ENCODE measurements around the gene UPP2.

UPP2 gene

DNA sequence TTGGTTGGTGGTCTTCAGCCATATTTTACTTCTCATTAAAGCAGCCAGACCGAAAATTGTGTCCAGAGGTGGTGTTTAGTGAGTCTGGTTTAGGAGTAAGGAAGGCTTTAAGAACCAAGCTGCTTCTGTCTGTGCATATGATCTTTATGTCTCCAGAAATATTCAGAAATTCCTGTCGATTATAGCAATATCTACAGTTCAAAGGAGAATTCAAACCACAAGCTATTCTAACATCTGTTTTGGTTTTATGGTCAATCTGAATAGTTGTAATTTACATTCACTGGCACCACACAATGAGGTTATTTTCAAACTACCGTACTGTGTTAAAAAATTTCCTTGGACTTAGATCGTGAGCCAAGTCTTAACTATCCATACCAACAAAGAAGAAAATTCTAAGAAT, 11.3 kb downstream of the UPP2 start:
- DNase-seq: no peak

DNA sequence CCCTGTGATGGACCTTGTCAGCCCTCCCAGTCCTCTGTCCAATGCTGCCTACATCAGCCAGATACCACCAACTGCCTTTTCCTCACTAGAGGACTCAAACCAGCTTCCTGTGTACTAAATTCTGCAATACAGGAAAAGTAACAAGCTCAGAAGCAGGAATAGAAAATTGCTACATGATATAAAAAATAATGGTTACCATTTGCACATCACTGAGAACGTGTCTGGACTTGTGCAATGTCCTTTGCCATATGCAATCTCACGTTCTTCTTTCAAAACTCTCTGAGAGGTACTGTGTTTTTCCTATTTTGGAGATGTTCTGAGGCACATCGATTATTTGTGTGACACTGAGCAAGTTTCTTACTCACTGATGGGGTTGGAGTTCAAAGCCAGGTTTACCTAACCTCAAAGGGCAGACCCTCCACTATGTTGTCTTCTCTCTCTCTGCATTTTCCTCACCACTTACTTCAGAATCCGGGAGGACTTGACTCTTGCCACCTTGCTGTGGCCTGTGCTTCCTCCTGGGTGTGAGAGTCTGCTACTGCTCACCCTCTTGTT, 12.1 kb downstream of the UPP2 start:
- DNase-seq: no peak

GRCh38 chr2:158114516-158114915, 12.8 kb downstream of the UPP2 start:
- DNase-seq: no peak

GRCh38 chr2:158115202-158115767, 13.6 kb downstream of the UPP2 start:
- no peak for DNase-seq

DNA sequence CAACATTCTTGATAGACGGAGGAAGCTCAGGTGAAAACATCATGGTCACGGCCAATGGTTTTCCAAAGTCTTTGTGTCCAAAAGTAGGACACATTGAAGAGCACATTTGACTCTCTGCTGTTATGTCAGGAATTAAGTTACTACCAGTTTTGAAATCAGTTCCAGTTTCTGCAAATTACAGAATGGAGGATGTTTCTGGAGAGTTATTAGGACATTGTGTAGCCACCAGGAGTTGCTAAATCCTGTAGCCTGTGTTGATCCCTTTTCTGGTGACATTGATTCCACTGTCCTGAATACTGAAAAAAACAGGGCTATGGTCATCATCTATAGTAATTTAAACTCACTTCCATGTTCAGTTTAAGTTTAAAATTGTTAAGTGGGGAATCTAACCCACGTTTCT, 15.3 kb downstream of the UPP2 start:
- no peak for DNase-seq

- DNase-seq: no peak
Measured at GRCh38 chr2:158120102-158120501, 18.4 kb downstream of the UPP2 start.

DNA sequence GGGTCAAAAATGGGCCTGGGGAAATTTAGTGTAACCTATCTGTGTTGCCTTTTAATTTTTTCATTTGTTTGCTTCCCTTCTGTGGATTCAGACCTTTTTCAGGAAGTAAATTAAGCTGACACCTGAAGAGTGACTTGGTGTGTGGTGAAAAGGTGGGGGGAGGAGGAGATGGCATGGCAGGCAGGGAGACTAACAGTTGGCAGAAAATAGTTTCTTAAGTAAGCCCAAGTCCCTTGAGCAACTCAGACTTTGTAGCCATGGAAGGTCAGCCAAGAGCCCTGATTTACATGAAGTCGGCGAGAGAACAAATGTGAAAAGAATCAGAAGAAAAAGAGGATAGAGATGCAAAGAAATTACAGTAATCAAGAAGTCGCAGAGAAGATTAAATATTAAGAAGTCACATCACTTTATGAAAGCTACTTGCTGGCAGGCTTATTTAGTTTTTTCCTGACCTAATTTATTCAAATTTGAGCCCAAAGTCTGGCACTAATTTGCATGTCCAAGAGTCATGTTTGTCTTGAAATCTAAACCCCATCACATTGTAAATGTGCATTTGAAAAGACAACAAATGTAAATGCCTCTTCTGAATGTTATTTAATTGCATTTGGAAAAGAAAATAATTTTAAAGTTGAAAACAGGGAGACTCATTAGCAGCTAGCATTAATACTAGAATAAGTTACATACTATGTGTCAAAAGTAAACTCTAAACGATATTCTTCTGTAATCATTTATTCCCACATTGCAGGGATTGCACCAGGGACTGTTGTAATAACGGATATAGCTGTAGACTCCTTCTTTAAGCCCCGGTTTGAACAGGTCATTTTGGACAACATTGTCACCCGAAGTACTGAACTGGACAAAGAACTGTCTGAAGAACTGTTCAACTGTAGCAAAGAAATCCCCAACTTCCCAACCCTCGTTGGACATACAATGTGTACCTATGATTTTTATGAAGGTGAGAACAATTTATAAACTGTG, 19.3 kb downstream of the UPP2 start:
- no peak for DNase-seq

GRCh38 chr2:158124896-158125295, 23.2 kb downstream of the UPP2 start:
- no peak for DNase-seq

DNA sequence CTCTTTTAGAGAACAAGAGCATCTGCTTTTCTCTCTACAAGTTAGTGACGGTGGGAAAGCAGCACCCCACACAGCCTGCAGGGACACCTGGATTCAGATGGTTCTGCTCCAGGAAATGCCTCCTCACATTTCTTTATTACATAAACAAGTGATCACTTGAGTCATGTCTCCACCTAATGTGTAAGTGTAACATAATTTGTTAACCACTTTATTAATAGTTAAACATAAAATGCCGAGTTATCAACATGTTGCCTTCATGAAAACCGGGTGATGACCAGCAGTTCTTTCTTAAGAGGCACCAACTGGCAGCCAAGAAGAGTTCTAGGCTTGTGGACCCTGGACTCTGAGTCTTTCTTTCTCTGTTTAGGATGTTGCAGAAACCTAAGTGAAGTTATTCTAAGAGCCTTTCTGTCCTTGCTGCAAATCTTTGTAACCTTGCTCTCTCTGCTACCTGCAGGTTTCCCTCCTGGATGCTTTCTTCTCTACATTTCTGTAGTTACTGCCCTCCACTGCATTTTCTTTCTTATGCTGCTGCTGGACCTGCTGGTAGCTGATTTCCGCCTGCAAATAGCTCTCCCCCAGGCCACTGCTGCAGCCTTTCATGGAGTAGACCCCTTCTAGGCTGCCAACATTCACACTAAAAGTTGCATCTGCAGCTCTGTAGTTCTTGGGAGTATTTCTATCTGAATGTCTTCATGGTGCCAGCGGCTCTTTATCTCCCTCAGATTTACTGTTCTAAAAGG, 24.3 kb downstream of the UPP2 start:
- no peak for DNase-seq

- DNase-seq: no peak
Measured at GRCh38 chr2:158127380-158127804, 25.7 kb downstream of the UPP2 start.

DNA sequence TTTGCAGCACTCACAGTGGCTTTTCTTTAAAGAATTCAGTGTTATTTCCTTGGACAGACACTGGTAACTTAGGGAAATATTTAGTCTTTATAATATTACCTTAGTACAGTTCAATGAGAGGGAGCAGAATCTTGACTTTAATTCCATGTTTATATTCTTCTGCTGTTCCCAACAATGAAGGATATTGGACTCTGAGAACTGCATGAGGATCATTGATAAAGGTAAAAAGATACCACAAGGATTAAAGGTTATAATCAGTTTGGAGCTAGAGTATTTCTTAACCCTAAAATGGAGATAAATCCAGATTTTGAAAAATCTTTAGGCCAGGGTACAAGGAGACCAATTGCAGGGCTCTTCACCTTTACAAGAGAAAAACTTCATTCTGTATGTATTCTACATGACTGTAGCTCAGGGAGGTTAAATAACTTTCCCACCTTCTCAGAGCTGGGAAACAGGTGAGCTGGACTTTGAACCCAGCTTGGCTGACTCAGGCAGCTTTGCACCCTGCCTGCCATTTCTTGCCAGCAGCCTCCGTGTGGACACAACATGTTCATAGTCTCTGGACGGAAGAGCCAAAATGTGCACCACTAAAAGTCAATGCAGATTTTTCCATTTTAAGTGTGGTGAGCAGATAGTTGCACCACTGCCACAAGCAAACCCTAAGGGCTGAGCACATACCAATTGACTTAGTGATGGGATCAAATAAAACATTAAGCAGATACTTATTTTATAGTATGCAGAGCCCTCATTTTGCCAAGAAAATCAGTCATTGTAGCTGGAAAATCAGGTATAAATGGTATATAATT, 26.7 kb downstream of the UPP2 start:
- no peak for DNase-seq

DNA sequence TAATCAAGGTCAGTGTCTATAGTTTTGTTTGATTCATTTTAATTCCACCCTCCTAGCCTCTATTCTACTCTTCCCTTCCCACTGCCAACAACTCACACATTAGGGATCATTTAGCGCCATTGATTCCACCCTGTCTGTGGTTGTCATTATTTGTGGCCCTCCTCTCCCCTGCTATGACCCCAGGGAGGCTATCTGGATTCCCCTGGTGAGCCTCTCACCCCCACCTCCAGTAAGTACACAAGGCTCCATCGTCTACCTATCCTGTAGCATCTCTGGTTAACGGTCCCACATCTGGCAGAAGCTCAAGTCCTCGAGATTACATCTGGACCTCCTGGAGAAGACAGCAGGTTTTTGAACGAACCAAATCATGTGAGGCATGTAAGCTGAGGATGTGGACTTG, 27.4 kb downstream of the UPP2 start:
- no peak for DNase-seq

- no peak for DNase-seq
Measured at GRCh38 chr2:158130832-158131473, 29.3 kb downstream of the UPP2 start.

DNA sequence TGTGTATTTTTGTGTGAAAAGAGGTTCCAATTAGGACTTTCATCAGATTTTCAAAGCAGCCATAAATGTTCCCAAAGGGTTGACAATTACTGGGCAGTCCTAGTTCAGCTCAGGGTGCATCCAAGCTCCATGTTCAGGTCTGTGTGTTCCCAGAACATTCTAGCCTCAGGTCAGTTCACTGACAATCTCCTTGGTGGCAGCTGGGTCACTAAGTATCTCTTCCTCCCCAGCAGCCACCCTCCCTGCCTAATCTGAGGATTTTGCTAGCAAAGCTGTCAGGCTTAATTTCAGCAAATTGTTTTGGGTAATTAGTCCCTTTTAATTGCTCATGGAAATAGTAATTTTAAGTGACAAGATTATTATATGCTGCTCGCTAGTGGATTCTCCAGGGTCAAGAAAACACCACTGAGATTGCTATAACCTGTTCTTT, 29.8 kb downstream of the UPP2 start:
- no peak for DNase-seq

GRCh38 chr2:158131919-158132566, 30.4 kb downstream of the UPP2 start:
- DNase-seq: no peak

- no peak for DNase-seq
Measured at GRCh38 chr2:158134055-158134454, 32.4 kb downstream of the UPP2 start.

- no peak for DNase-seq
Measured at GRCh38 chr2:158134655-158135054, 33.0 kb downstream of the UPP2 start.

GRCh38 chr2:158135096-158135495, 33.4 kb downstream of the UPP2 start:
- no peak for DNase-seq

- DNase-seq: no peak
Measured at GRCh38 chr2:158138255-158138654, 36.6 kb downstream of the UPP2 start.

DNA sequence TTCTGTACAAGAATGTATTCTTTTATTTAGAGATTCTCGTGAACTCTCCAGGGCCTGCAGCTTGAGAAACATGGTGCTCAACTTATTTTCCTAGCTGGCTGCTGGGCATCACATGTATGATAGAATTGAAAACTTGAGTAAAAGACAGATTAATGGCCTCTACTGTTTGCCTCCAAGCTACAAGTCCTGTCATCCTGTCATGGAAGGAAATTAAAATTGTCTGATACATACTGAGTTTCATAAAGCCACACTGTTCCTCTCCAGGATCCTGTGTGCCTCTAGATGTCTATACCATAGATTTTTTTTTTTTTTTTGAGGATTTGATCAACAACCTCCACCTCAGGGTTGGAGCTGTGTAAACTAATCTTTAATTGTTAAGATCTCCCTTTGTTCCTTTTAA, 38.5 kb downstream of the UPP2 start:
- DNase-seq: no peak

DNA sequence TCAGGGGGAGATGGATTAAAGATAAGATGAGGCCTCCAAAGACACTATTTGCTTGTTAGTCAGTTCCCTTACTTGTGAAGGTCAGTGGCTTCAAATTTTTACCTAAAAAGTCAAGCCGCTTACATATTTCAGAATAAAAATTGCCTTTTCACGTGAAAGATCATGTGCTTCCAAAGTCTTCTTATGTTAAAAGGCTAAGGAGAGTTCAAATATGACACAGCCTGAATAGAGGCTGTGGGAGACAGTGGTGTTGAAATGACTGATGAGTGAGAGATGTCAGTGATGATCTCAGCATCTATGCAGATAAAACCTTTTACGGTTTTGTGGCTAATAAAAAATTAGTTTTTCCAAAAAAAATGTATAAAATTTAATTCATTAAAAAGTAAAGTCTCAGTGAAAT, 40.5 kb downstream of the UPP2 start:
- no peak for DNase-seq
